Right lobe of liver (tissue), 6 donors: ENCODE measurements around the gene CFAP221. TPM values are rescaled to one million over a fixed set of nuclear protein-coding genes. Genes with fewer than 3 reads are reported as not detected.

Source experiments
- ATAC-seq, 4 donors: fragments of 200-7000 bp; cut with Tn5 transposase; one replicate each; pipeline ENCODE4 v1.9.1; 2020; ENCODE audit warnings: mild to moderate bottlenecking in 4 of 4, moderate library complexity in 4 of 4
- DNase-seq, 3 donors: peaks; one replicate each; pipeline ENCODE4 v3.0.0-alpha.2; 2020
- H3K27ac ChIP-seq, 3 donors: fragments of 200-600 bp; one replicate each; pipeline ENCODE4 v1.8.0; 2022
- H3K27me3 ChIP-seq, 2 donors: fragments of 200-600 bp; one replicate each; pipeline ENCODE4 v1.8.0; 2022
- H3K36me3 ChIP-seq, 4 donors: fragments of 200-600 bp; sonication (generic) in 1 of 4; one replicate each; pipeline versions ENCODE4 v1.5.1 to v1.8.0; 2017 to 2022; ENCODE audit warnings: control low read depth in 1 of 4
- H3K4me1 ChIP-seq, 4 donors: fragments of 200-600 bp; sonication (generic) in 1 of 4; one replicate each; pipeline versions ENCODE4 v1.5.1 to v1.8.0; 2017 to 2022; ENCODE audit warnings: control low read depth in 1 of 4
- H3K4me3 ChIP-seq, 3 donors: fragments of 200-600 bp; one replicate each; pipeline ENCODE4 v1.8.0; 2022
- H3K9me3 ChIP-seq, 4 donors: fragments of 200-600 bp; sonication (generic) in 1 of 4; one replicate each; pipeline versions ENCODE4 v1.5.1 to v1.8.0; 2017 to 2022; ENCODE audit warnings: control low read depth in 1 of 4
- POLR2A ChIP-seq: fragments of 450-650 bp; IDR thresholded peaks from one replicate; pipeline ENCODE4 v1.6.1; 2017; ENCODE audit warnings: antibody characterized with exemption, mild to moderate bottlenecking
- WGBS: methylation state at CpG from one replicate; pipeline ENCODE4 v1.1.6; 2018; ENCODE audit warnings: low coverage, low lambda C conversion rate; ENCODE audit not compliant: insufficient coverage; ENCODE audit errors: missing lambda C conversion rate; 5-methylcytosine and 5-hydroxymethylcytosine counted together
- intact Hi-C, 2 donors: fragments of 100-400 bp; cut with DNase I; formaldehyde crosslinking; loops; one replicate each; pipeline versions ENCODE4 v1.11.2 to v1.14.1; 2022
- total RNA-seq, 6 experiments: library from RNA; depleted of rRNA in 2 of 6; stranded (reverse); fragments of >200 nt in 2 of 6; fragmentation: NEBNext Ultra II Directional in 3 of 6; extraction: Animal tissue kit (Norgen Biotek cat#: 25700) in 3 of 6; gene quantifications; one replicate each; pipeline versions ENCODE4 v1.1.0 to v1.2.4, GENCODE V29; 2016 to 2023
- TF ChIP-seq, protein P1 (sequence below), 4 donors: fragments of 200-600 bp in 3 of 4; fragments of 450-650 bp in 1 of 4; IDR thresholded peaks; one replicate each; pipeline versions ENCODE4 v1.5.1 to v1.8.0; 2016 to 2022; ENCODE audit warnings: antibody characterized with exemption in 4 of 4, mild to moderate bottlenecking in 2 of 4
- donor health status: DM: no; HTN: yes; CAD: no.
- donor health status: DM: no; HTN: no; CAD: no.
- donor health status: DM: no; HTN: no; CAD: no.
- donor health status: DM: no; HTN: yes; CAD: no.
- donor health status: DM: no; HTN: yes; CAD: no.

CFAP221 gene
- total RNA-seq, 6 experiments from 2014 or later: 0.56 to 5.8 (median 2.4) TPM

DNA sequence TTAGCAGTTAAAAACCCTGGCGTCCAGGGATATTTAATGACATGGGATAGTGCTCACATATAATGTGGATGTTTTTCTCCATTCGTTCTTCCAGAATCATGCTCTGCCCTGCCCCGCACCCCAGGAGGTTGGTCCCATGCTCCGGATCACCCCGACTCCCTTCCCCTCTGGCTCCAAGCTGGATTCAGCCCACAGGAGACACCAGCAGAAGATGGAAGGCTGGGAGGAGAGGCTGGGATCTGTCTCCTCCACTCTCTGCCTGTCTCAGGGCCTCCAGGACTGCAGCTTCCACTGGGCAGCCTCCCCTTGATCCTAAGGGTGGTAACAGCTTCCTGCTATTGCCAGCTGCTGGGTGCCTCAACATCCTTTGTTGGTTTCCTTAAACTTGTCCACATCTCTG is 159.3 kb downstream of the CFAP221 start:
- H3K36me3 ChIP-seq: no peaks in the 10 kb centered on the region
- 68% methylated on average over 4 of the region's 5 CpGs for WGBS
- H3K4me1 ChIP-seq: no peaks in the 10 kb centered on the region
- ATAC-seq: no peak
- H3K9me3 ChIP-seq: no peaks in the 10 kb centered on the region
- no peak overlapping the region for H3K4me3 ChIP-seq
- no peaks in the 10 kb centered on the region for H3K27me3 ChIP-seq
- no peak for TF ChIP-seq POLR2A
- TF ChIP-seq, protein P1, sequence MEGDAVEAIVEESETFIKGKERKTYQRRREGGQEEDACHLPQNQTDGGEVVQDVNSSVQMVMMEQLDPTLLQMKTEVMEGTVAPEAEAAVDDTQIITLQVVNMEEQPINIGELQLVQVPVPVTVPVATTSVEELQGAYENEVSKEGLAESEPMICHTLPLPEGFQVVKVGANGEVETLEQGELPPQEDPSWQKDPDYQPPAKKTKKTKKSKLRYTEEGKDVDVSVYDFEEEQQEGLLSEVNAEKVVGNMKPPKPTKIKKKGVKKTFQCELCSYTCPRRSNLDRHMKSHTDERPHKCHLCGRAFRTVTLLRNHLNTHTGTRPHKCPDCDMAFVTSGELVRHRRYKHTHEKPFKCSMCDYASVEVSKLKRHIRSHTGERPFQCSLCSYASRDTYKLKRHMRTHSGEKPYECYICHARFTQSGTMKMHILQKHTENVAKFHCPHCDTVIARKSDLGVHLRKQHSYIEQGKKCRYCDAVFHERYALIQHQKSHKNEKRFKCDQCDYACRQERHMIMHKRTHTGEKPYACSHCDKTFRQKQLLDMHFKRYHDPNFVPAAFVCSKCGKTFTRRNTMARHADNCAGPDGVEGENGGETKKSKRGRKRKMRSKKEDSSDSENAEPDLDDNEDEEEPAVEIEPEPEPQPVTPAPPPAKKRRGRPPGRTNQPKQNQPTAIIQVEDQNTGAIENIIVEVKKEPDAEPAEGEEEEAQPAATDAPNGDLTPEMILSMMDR (IDR thresholded peaks at IDR 0.05): no peak
- H3K27ac ChIP-seq: no peak overlapping the region
- intact Hi-C loops: no loop called here
- DNase-seq: no peak

DNA sequence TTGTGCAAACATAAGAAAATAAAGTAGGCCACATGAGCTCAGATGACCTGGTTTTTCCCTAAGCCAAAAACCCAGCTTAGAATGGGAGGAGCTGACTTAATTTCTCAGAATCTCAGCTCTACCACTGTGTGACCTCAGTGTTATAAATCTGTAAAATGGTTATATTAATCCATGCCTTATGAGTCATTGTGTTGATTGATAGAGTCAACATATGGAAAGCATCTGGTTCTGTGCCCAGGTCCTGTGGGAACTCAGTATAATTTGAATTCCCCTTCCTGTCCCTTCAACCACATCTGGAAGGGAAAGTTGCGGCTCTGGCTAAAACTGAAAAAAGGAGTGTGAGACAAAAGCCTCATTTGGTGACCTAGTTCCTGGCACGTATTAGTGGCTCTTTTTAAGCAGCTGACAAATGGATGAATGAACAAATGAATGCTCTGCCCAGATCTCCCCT is 160.4 kb downstream of the CFAP221 start:
- Histone ChIP-seq H3K27me3 (no peaks in the 10 kb centered on the region), H3K4me1 (no peaks in the 10 kb centered on the region), H3K27ac (no peak overlapping the region), H3K9me3 (no peaks in the 10 kb centered on the region), H3K4me3 (no peak overlapping the region), H3K36me3 (no peaks in the 10 kb centered on the region)
- DNase-seq: no peak
- no peak for ATAC-seq
- 0% methylated on average over 1 of the region's 2 CpGs for WGBS
- TF ChIP-seq, protein P1 (IDR thresholded peaks at IDR 0.05): no peak
- no peak for TF ChIP-seq POLR2A
- intact Hi-C loops: no loop called here

DNA sequence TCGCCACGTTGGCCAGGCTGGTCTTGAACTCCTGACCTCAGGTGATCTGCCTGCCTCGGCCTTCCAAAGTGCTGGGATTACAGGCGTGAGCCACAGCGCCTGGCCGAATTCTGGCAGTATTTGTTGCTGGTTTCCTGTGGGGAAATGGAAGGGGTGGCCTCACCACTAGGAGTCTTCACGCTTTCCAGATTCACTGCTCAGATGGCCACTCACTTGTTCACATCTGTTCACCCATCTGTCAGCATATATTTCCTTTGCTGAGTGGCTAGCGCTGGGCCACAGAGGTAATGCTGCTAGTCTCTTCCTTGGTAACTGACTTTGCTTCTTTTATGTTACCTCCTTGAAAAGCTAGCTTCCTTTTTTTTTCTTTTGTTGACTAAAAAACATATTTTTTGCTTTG is 162.0 kb downstream of the CFAP221 start:
- no peaks in the 10 kb centered on the region for H3K9me3 ChIP-seq
- intact Hi-C loops: no loop called here
- DNase-seq: no peak
- TF ChIP-seq, protein P1 (IDR thresholded peaks at IDR 0.05): no peak
- no peak for TF ChIP-seq POLR2A
- ATAC-seq: no peak
- WGBS: 75% methylated on average over 1 of the region's 8 CpGs
- H3K36me3 ChIP-seq: no peaks in the 10 kb centered on the region
- no peak overlapping the region for H3K27ac ChIP-seq
- no peak overlapping the region for H3K4me3 ChIP-seq
- H3K27me3 ChIP-seq: no peaks in the 10 kb centered on the region
- no peaks in the 10 kb centered on the region for H3K4me1 ChIP-seq

Other genes starting within 250 kb of the CFAP221 start
- 1 to 10 TPM; 2.6 to 5.5 (median 3.5) TPM for gene C2orf76, start 177.6 kb upstream of the CFAP221 start, total RNA-seq
- gene DBI, start 177.5 kb upstream of the CFAP221 start, total RNA-seq: 100 to 1,000 TPM; 132 to 314 (median 191) TPM
- 10 to 100 TPM; 37.3 to 96.6 (median 73.5) TPM for gene TMEM37, start 112.6 kb upstream of the CFAP221 start, total RNA-seq
- under 1 TPM in 4 of 6 experiments, not detected in 2; 0.12 to 0.38 (median 0.35) TPM for gene SCTR, start 20.0 kb upstream of the CFAP221 start, total RNA-seq
- gene TMEM177, start 134.8 kb downstream of the CFAP221 start, total RNA-seq: 10 to 100 TPM; 12.9 to 27.0 (median 17.9) TPM
- gene PTPN4, start 215.5 kb downstream of the CFAP221 start, total RNA-seq: 10 to 100 TPM in 5 of 6 experiments, 1 to 10 TPM in 1; 8.5 to 19.9 (median 14.8) TPM